Ovary (tissue), 3 donors: ENCODE measurements around the gene DYRK1A.

Experiments used
- CTCF ChIP-seq, 3 donors: fragments of 450-650 bp in 2 of 3; fragments of 200-600 bp in 1 of 3; IDR thresholded peaks; one replicate each; pipeline versions ENCODE4 v1.5.1 to v1.8.0; 2016 to 2022; ENCODE audit warnings: antibody characterized with exemption in 3 of 3, mild to moderate bottlenecking in 1 of 3
- EP300 ChIP-seq: sonication (generic); formaldehyde crosslinking; IDR thresholded peaks from one replicate; pipeline ENCODE4 v1.6.1; 2017; ENCODE audit warnings: antibody characterized with exemption
- POLR2A ChIP-seq: fragments of 450-650 bp; IDR thresholded peaks from one replicate; pipeline ENCODE4 v1.6.1; 2017; ENCODE audit warnings: antibody characterized with exemption, mild to moderate bottlenecking, moderate library complexity
- donor health status: DM: no; HTN: no; CAD: no.

GRCh38 chr21:37348664-37349063 is 17.9 kb upstream of the DYRK1A start:
- TF ChIP-seq POLR2A (no peak), CTCF (IDR thresholded peaks at IDR 0.05) (no peak), EP300 (no peak)
